ENCODE results near the gene RBM5. TPM values are rescaled to one million over a fixed set of nuclear protein-coding genes. Genes with fewer than 3 reads are reported as not detected.

Gene RBM5
- total RNA-seq, 1 experiment from 2014 or later, result 92.1 TPM

DNA sequence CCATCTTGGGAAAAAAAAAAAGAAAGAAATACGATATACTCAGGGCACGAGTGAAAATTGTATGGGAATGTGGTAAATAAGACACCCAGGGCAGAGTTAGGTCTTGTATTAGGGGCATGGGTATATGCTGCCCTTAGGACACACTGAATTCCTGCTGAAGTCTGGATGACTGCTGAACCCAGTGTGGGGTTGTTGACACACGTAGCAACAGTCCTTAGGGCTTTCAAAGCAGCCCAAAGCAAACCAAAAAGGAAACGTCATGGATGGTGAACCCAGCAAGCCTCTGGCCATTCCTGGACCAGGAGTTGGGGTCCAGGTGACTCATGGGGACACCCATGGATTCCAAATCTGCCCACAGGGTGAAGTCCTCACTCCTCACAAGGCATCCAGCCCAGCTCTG lies 39.3 kb downstream of the RBM5 start (continued):
- TF ChIP-seq, protein P1, sequence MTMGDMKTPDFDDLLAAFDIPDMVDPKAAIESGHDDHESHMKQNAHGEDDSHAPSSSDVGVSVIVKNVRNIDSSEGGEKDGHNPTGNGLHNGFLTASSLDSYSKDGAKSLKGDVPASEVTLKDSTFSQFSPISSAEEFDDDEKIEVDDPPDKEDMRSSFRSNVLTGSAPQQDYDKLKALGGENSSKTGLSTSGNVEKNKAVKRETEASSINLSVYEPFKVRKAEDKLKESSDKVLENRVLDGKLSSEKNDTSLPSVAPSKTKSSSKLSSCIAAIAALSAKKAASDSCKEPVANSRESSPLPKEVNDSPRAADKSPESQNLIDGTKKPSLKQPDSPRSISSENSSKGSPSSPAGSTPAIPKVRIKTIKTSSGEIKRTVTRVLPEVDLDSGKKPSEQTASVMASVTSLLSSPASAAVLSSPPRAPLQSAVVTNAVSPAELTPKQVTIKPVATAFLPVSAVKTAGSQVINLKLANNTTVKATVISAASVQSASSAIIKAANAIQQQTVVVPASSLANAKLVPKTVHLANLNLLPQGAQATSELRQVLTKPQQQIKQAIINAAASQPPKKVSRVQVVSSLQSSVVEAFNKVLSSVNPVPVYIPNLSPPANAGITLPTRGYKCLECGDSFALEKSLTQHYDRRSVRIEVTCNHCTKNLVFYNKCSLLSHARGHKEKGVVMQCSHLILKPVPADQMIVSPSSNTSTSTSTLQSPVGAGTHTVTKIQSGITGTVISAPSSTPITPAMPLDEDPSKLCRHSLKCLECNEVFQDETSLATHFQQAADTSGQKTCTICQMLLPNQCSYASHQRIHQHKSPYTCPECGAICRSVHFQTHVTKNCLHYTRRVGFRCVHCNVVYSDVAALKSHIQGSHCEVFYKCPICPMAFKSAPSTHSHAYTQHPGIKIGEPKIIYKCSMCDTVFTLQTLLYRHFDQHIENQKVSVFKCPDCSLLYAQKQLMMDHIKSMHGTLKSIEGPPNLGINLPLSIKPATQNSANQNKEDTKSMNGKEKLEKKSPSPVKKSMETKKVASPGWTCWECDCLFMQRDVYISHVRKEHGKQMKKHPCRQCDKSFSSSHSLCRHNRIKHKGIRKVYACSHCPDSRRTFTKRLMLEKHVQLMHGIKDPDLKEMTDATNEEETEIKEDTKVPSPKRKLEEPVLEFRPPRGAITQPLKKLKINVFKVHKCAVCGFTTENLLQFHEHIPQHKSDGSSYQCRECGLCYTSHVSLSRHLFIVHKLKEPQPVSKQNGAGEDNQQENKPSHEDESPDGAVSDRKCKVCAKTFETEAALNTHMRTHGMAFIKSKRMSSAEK (CRISPR knock-in tag; IDR thresholded peaks at IDR 0.05; ENCODE audit: borderline replicate concordance), result no peak
- TF ChIP-seq, protein P2, sequence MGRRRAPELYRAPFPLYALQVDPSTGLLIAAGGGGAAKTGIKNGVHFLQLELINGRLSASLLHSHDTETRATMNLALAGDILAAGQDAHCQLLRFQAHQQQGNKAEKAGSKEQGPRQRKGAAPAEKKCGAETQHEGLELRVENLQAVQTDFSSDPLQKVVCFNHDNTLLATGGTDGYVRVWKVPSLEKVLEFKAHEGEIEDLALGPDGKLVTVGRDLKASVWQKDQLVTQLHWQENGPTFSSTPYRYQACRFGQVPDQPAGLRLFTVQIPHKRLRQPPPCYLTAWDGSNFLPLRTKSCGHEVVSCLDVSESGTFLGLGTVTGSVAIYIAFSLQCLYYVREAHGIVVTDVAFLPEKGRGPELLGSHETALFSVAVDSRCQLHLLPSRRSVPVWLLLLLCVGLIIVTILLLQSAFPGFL (CRISPR knock-in tag; IDR thresholded peaks at IDR 0.05; ENCODE audit: borderline replicate concordance), result no peak

DNA sequence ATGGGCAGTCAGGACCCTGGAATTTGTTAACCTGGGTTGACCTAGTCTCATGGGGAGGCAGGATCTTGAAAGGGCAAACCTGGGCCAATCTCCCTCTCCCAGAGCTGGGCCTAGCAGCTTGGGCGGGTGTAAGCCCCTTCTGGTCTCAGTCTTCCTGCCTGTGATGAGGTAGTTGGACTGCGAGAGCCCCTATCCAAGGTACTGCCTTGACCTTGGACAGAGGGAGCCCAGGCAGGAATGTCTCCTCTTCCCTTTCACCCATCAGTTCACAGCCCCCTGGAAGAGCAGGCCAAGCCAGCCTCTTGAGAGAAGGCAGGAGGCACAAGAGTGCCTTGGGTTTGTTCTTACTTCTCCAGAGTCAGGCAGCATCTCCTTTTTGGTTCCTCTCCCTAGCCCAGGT lies 41.7 kb downstream of the RBM5 start:
- Mint-ChIP-seq H3K4me1 (peaks cover 16% of the 10 kb centered on the region), H3K9me3 (no peaks in the 10 kb centered on the region), H3K27me3 (ENCODE audit: low read depth) (no peaks in the 10 kb centered on the region), H3K36me3 (no peaks in the 10 kb centered on the region), H3K4me3 (no peak overlapping the region), H3K27ac (no peak overlapping the region)
- CTCF ChIA-PET, result interaction anchor here (0.7 to 2.1 kb wide), 4 partner anchors 8 to 26 kb away, joined by 3 to 5 read pairs (median 4); no protein-coding TSS in a partner anchor
- POLR2A ChIA-PET, result no interaction called here
- DNase-seq (ENCODE audit: low spot score), result no peak
- ATAC-seq, result no peak
- TF ChIP-seq ZNF219 (CRISPR knock-in tag; IDR thresholded peaks at IDR 0.05; ENCODE audit: borderline replicate concordance) (no peak), TEAD1 (CRISPR knock-in tag; IDR thresholded peaks at IDR 0.05) (no peak), ZNF396 (CRISPR knock-in tag; IDR thresholded peaks at IDR 0.05; ENCODE audit: borderline replicate concordance) (no peak), RORB (CRISPR knock-in tag; IDR thresholded peaks at IDR 0.05) (no peak), ZNF232 (CRISPR knock-in tag; IDR thresholded peaks at IDR 0.05) (no peak), HMGA2 (CRISPR knock-in tag; IDR thresholded peaks at IDR 0.05) (no peak), KAT7 (CRISPR knock-in tag; IDR thresholded peaks at IDR 0.05; ENCODE audit: borderline replicate concordance) (no peak), CREB1 (CRISPR knock-in tag; IDR thresholded peaks at IDR 0.05) (no peak), FOXJ3 (CRISPR knock-in tag; IDR thresholded peaks at IDR 0.05; ENCODE audit: borderline replicate concordance) (no peak)
- TF ChIP-seq, protein P3, sequence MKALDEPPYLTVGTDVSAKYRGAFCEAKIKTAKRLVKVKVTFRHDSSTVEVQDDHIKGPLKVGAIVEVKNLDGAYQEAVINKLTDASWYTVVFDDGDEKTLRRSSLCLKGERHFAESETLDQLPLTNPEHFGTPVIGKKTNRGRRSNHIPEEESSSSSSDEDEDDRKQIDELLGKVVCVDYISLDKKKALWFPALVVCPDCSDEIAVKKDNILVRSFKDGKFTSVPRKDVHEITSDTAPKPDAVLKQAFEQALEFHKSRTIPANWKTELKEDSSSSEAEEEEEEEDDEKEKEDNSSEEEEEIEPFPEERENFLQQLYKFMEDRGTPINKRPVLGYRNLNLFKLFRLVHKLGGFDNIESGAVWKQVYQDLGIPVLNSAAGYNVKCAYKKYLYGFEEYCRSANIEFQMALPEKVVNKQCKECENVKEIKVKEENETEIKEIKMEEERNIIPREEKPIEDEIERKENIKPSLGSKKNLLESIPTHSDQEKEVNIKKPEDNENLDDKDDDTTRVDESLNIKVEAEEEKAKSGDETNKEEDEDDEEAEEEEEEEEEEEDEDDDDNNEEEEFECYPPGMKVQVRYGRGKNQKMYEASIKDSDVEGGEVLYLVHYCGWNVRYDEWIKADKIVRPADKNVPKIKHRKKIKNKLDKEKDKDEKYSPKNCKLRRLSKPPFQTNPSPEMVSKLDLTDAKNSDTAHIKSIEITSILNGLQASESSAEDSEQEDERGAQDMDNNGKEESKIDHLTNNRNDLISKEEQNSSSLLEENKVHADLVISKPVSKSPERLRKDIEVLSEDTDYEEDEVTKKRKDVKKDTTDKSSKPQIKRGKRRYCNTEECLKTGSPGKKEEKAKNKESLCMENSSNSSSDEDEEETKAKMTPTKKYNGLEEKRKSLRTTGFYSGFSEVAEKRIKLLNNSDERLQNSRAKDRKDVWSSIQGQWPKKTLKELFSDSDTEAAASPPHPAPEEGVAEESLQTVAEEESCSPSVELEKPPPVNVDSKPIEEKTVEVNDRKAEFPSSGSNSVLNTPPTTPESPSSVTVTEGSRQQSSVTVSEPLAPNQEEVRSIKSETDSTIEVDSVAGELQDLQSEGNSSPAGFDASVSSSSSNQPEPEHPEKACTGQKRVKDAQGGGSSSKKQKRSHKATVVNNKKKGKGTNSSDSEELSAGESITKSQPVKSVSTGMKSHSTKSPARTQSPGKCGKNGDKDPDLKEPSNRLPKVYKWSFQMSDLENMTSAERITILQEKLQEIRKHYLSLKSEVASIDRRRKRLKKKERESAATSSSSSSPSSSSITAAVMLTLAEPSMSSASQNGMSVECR (CRISPR knock-in tag; IDR thresholded peaks at IDR 0.05; ENCODE audit: borderline replicate concordance), result no peak
- TF ChIP-seq, protein P4, sequence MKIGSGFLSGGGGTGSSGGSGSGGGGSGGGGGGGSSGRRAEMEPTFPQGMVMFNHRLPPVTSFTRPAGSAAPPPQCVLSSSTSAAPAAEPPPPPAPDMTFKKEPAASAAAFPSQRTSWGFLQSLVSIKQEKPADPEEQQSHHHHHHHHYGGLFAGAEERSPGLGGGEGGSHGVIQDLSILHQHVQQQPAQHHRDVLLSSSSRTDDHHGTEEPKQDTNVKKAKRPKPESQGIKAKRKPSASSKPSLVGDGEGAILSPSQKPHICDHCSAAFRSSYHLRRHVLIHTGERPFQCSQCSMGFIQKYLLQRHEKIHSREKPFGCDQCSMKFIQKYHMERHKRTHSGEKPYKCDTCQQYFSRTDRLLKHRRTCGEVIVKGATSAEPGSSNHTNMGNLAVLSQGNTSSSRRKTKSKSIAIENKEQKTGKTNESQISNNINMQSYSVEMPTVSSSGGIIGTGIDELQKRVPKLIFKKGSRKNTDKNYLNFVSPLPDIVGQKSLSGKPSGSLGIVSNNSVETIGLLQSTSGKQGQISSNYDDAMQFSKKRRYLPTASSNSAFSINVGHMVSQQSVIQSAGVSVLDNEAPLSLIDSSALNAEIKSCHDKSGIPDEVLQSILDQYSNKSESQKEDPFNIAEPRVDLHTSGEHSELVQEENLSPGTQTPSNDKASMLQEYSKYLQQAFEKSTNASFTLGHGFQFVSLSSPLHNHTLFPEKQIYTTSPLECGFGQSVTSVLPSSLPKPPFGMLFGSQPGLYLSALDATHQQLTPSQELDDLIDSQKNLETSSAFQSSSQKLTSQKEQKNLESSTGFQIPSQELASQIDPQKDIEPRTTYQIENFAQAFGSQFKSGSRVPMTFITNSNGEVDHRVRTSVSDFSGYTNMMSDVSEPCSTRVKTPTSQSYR (CRISPR knock-in tag; IDR thresholded peaks at IDR 0.05), result no peak
- TF ChIP-seq, protein P5, sequence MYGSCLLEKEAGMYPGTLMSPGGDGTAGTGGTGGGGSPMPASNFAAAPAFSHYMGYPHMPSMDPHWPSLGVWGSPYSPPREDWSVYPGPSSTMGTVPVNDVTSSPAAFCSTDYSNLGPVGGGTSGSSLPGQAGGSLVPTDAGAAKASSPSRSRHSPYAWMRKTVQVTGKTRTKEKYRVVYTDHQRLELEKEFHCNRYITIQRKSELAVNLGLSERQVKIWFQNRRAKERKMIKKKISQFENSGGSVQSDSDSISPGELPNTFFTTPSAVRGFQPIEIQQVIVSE (CRISPR knock-in tag; IDR thresholded peaks at IDR 0.05; ENCODE audit: borderline replicate concordance), result no peak
- TF ChIP-seq, protein P6, sequence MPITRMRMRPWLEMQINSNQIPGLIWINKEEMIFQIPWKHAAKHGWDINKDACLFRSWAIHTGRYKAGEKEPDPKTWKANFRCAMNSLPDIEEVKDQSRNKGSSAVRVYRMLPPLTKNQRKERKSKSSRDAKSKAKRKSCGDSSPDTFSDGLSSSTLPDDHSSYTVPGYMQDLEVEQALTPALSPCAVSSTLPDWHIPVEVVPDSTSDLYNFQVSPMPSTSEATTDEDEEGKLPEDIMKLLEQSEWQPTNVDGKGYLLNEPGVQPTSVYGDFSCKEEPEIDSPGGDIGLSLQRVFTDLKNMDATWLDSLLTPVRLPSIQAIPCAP (CRISPR knock-in tag; IDR thresholded peaks at IDR 0.05), result no peak
- TF ChIP-seq, protein P2 (CRISPR knock-in tag; IDR thresholded peaks at IDR 0.05; ENCODE audit: borderline replicate concordance), result no peak
- TF ChIP-seq, protein P7, sequence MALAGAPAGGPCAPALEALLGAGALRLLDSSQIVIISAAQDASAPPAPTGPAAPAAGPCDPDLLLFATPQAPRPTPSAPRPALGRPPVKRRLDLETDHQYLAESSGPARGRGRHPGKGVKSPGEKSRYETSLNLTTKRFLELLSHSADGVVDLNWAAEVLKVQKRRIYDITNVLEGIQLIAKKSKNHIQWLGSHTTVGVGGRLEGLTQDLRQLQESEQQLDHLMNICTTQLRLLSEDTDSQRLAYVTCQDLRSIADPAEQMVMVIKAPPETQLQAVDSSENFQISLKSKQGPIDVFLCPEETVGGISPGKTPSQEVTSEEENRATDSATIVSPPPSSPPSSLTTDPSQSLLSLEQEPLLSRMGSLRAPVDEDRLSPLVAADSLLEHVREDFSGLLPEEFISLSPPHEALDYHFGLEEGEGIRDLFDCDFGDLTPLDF (CRISPR knock-in tag; IDR thresholded peaks at IDR 0.05), result no peak
- TF ChIP-seq, protein P8, sequence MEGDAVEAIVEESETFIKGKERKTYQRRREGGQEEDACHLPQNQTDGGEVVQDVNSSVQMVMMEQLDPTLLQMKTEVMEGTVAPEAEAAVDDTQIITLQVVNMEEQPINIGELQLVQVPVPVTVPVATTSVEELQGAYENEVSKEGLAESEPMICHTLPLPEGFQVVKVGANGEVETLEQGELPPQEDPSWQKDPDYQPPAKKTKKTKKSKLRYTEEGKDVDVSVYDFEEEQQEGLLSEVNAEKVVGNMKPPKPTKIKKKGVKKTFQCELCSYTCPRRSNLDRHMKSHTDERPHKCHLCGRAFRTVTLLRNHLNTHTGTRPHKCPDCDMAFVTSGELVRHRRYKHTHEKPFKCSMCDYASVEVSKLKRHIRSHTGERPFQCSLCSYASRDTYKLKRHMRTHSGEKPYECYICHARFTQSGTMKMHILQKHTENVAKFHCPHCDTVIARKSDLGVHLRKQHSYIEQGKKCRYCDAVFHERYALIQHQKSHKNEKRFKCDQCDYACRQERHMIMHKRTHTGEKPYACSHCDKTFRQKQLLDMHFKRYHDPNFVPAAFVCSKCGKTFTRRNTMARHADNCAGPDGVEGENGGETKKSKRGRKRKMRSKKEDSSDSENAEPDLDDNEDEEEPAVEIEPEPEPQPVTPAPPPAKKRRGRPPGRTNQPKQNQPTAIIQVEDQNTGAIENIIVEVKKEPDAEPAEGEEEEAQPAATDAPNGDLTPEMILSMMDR (IDR thresholded peaks at IDR 0.05), result no peak

Data from WTC11 (cell line).